ENCODE data around the gene CP. TPM values are rescaled to one million over a fixed set of nuclear protein-coding genes. Genes with fewer than 3 reads are reported as not detected.

Gene CP
- total RNA-seq: under 0.01 TPM in 1 of 2 replicates, not detected in the other

DNA sequence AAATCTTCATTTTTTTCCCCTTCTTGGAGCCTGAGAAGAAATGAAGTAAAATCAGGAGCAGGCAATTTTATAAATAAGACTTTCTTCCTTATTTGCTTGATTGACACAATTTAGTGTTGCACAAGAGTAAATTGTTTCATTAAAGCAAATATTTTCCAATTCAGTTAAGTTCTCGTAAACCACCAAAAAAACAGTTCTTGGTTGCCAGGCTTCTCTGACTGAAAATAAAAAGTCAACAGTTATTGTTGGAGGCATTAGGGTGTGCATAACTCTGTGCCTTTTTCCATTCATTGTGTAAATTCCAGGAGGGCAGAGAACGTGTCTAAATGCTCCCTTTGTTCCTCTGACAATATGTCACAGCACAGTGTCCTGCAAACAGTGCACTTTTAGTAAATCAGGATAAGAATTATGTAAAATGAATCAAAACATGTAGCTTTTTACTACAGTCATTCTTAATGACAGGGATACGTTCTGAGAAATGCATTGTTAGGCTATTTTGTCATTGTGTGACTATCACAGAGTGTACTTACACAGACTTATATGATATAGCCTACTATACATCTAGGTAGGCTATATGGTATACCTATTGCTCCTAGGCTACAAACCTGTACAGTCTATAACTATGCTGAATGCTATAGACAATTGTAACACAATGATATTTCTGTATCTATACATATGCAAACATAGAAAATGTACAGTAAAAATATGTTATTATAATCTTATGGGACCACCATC is at the start of gene CP:
Gene CP (minus strand): TSS at position 47 of the 735 bp plus-strand sequence. CDS start 37 bp downstream, at position 10.

DNA sequence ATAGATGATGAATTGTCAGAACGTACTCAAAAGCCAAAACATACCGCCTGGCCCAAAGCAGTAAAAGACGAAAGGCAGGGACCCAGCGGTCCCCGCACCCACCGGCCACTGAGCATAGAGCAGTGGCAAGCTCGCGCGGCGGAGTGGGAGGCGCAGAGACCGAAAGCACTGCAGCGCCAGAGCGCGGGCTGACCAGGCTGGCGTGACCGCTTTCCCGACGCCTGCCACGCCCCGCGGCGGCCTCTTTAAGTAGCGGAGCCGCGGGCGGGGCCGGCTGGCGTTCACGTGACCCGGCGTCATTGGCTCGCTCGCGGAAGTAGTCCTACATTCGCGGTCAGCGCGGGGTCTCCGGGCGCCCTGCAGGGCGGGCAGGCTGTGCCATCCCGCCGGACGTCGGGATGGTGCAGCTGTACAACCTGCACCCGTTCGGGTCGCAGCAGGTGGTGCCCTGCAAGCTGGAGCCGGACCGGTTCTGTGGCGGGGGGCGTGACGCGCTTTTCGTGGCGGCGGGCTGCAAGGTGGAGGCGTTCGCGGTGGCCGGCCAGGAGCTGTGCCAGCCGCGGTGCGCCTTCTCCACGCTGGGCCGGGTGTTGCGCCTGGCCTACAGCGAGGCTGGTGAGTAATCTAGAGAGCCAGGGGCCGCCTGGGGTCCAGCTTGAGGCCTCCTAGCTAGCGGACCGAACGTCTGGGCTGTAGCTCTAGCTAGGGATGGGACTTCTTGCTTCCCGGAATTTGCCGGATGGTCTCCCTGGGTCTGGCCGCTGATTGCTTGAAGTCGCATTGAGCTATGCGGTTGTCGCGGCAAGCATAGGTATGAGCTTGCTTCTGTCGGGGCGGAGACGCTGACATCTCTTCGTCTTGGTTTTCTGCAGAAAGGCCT is 92.1 kb downstream of the CP start, which contains the start of gene HPS3:
Gene HPS3 (plus strand): TSS at position 313 of the 880 bp plus-strand sequence. CDS start 86 bp downstream, at position 399.

Other genes with a start within 250 kb of the CP start
- 33.2 and 45.5 TPM in 2 replicates for gene GYG1, start 230.3 kb downstream of the CP start, total RNA-seq
- gene HLTF, start 135.3 kb downstream of the CP start, total RNA-seq: 22.2 and 29.2 TPM in 2 replicates
- 26.5 and 32.3 TPM in 2 replicates for gene HPS3, start 92.2 kb downstream of the CP start, total RNA-seq
- not detected in 2 replicates for gene TM4SF18, start 111.8 kb upstream of the CP start, total RNA-seq
- gene TM4SF1, start 155.8 kb upstream of the CP start, total RNA-seq: 190 and 206 TPM in 2 replicates

Data from myometrial cell (primary cell).